Prostate gland (tissue), 2 donors: ENCODE results near the gene UGT1A10. TPM values are rescaled to one million over a fixed set of nuclear protein-coding genes. Genes with fewer than 3 reads are reported as not detected.

Experiments used
- DNase-seq: peaks from one replicate; pipeline ENCODE4 v3.0.0-alpha.2; 2019; ENCODE audit warnings: low spot score
- H3K27ac ChIP-seq, 2 donors: fragments of 200-600 bp; sonication (generic); 2 replicates each; pipeline ENCODE4 v1.5.1; 2017 to 2019
- H3K27me3 ChIP-seq: fragments of 200-600 bp; sonication (generic); replicated peaks from 2 replicates; pipeline ENCODE4 v1.5.1; 2019; ENCODE audit not compliant: insufficient read depth
- H3K36me3 ChIP-seq, 2 donors: fragments of 200-600 bp; sonication (generic); 1 replicate in 1 of 2; 2 replicates in 1 of 2; pipeline versions ENCODE4 v1.5.1 to v1.8.1; 2017 to 2019
- H3K4me1 ChIP-seq: fragments of 200-600 bp; sonication (generic); replicated peaks from 2 replicates; pipeline ENCODE4 v1.5.1; 2019
- H3K4me3 ChIP-seq, 2 donors: fragments of 200-600 bp; sonication (generic); 2 replicates each; pipeline ENCODE4 v1.5.1; 2017 to 2019
- H3K9me3 ChIP-seq: fragments of 200-600 bp; sonication (generic); 2 replicates; pipeline ENCODE4 v1.5.1; 2017
- CTCF ChIP-seq, 4 experiments: fragments of 200-600 bp in 2 of 4; fragments of 450-650 bp in 2 of 4; sonication (generic) in 2 of 4; IDR thresholded peaks; 1 replicate in 3 of 4; 2 replicates in 1 of 4; pipeline ENCODE4 v1.5.1; 2016 to 2019; ENCODE audit warnings: antibody characterized with exemption in 4 of 4, mild to moderate bottlenecking in 2 of 4, moderate library complexity in 2 of 4
- POLR2A ChIP-seq: fragments of 450-650 bp; IDR thresholded peaks from one replicate; pipeline ENCODE4 v1.6.1; 2016; ENCODE audit warnings: antibody characterized with exemption, mild to moderate bottlenecking
- POLR2AphosphoS5 ChIP-seq: sonication (generic); formaldehyde crosslinking; IDR thresholded peaks from one replicate; pipeline ENCODE4 v1.6.1; 2017; ENCODE audit warnings: antibody characterized with exemption
- WGBS: methylation state at CpG from one replicate; pipeline ENCODE4 v1.1.5; 2018; 5-methylcytosine and 5-hydroxymethylcytosine counted together
- intact Hi-C: fragments of 100-400 bp; cut with DNase I; formaldehyde crosslinking; loops from one replicate; pipeline ENCODE4 v1.14.2; 2022
- total RNA-seq, 2 donors: library from RNA; depleted of rRNA; stranded (reverse); fragments of >200 nt; gene quantifications; one replicate each; pipeline ENCODE4 v1.1.0, GENCODE V29; 2016

Gene UGT1A10
- total RNA-seq, 2 donors from 2014 or later, result not detected

GRCh38 chr2:233773854-233774253, 137.6 kb downstream of the UGT1A10 start:
- H3K27me3 ChIP-seq, result no peaks in the 10 kb centered on the region
- DNase-seq, result no peak
- H3K27ac ChIP-seq, result no peak overlapping the region
- H3K4me3 ChIP-seq, result no peak overlapping the region
- 92% methylated on average over 5 of the region's 5 CpGs for WGBS
- H3K36me3 ChIP-seq, result no peaks in the 10 kb centered on the region
- H3K9me3 ChIP-seq, result no peaks in the 10 kb centered on the region
- no peak for TF ChIP-seq POLR2A
- no peak for TF ChIP-seq POLR2AphosphoS5
- TF ChIP-seq CTCF (IDR thresholded peaks at IDR 0.05), result no peak
- intact Hi-C loops, result no loop called here
- H3K4me1 ChIP-seq, result no peaks in the 10 kb centered on the region

- 94% methylated on average over 6 of the region's 6 CpGs for WGBS
- Histone ChIP-seq H3K9me3 (no peaks in the 10 kb centered on the region), H3K27me3 (no peaks in the 10 kb centered on the region), H3K36me3 (no peaks in the 10 kb centered on the region), H3K27ac (no peak overlapping the region), H3K4me3 (no peak overlapping the region), H3K4me1 (no peaks in the 10 kb centered on the region)
- no peak for TF ChIP-seq CTCF (IDR thresholded peaks at IDR 0.05)
- TF ChIP-seq POLR2A, result no peak
- TF ChIP-seq POLR2AphosphoS5, result no peak
- no peak for DNase-seq
- intact Hi-C loops, result no loop called here
These were observed 139.2 kb downstream of the UGT1A10 start for GRCh38 chr2:233775414-233775813.

- no peak for TF ChIP-seq POLR2AphosphoS5
- TF ChIP-seq POLR2A, result no peak
- Histone ChIP-seq H3K27ac (no peak within 1 kb of the TSS), H3K4me3 (no peak within 1 kb of the TSS), H3K4me1 (no peaks in the 10 kb centered on the region), H3K9me3 (no peaks in the 10 kb centered on the region), H3K27me3 (no peaks in the 10 kb centered on the region), H3K36me3 (no peaks in the 10 kb centered on the region)
- 91% methylated on average over 2 of the region's 2 CpGs for WGBS
- intact Hi-C loops, result no loop called here
- no peak for DNase-seq
These were observed 141.8 kb downstream of the UGT1A10 start, which contains the start of gene MROH2A for GRCh38 chr2:233778030-233778429. TSS of gene MROH2A (plus strand) at chr2:233778330. CDS start at chr2:233779359, 1,029 bp downstream.

- no peak overlapping the region for H3K4me3 ChIP-seq
- no peaks in the 10 kb centered on the region for H3K36me3 ChIP-seq
- DNase-seq, result no peak
- no peaks in the 10 kb centered on the region for H3K27me3 ChIP-seq
- TF ChIP-seq POLR2A (no peak), CTCF (IDR thresholded peaks at IDR 0.05) (no peak), POLR2AphosphoS5 (no peak)
- WGBS, result 93% methylated on average over 4 of the region's 4 CpGs
- no peak overlapping the region for H3K27ac ChIP-seq
- H3K4me1 ChIP-seq, result no peaks in the 10 kb centered on the region
- intact Hi-C loops, result no loop called here
- H3K9me3 ChIP-seq, result no peaks in the 10 kb centered on the region
These were observed 143.5 kb downstream of the UGT1A10 start for GRCh38 chr2:233779722-233780121.

GRCh38 chr2:233780771-233781170, 144.5 kb downstream of the UGT1A10 start:
- H3K36me3 ChIP-seq, result no peaks in the 10 kb centered on the region
- whole genome bisulfite sequencing, result 83% methylated on average over 4 of the region's 4 CpGs
- no peak for DNase-seq
- H3K4me3 ChIP-seq, result no peak overlapping the region
- H3K27me3 ChIP-seq, result no peaks in the 10 kb centered on the region
- TF ChIP-seq POLR2AphosphoS5 (no peak), POLR2A (no peak), CTCF (IDR thresholded peaks at IDR 0.05) (no peak)
- H3K9me3 ChIP-seq, result no peaks in the 10 kb centered on the region
- H3K27ac ChIP-seq, result no peak overlapping the region
- no peaks in the 10 kb centered on the region for H3K4me1 ChIP-seq
- intact Hi-C loops, result no loop called here
